Stimulated activated CD8-positive, alpha-beta memory T cell treated with anti-CD3 and anti-CD28 coated beads, Interleukin-7, amount 100 ng/mL, for 24 hours (primary cell): ENCODE results near the gene PBX2.
"Not testable (repeated sequence)": the region's sequence is repeated elsewhere in the genome, so short reads cannot be mapped to it uniquely, and the experiment has no call there.

Experiments
- DNase-seq: peaks from one replicate; pipeline ENCODE4 v3.0.0-alpha.2; 2020; ENCODE audit warnings: low read depth

Gene PBX2

GRCh38 chr6:32187725-32188380 lies 2.1 kb downstream of the PBX2 start:
- DNase-seq: not testable (repeated sequence)

- no peak for DNase-seq
Measured at GRCh38 chr6:32187009-32187709, 2.8 kb downstream of the PBX2 start.

GRCh38 chr6:32186151-32186840 lies 3.7 kb downstream of the PBX2 start:
- DNase-seq: not testable (repeated sequence)

GRCh38 chr6:32185681-32186131 lies 4.3 kb downstream of the PBX2 start:
- DNase-seq: not testable (repeated sequence)

GRCh38 chr6:32184084-32184640 lies 5.8 kb downstream of the PBX2 start, which contains the start of gene AGER:
TSS of gene AGER (minus strand) at chr6:32184253. CDS start at chr6:32184222, 31 bp downstream.
- no peak for DNase-seq

GRCh38 chr6:32183483-32184083 lies 6.4 kb downstream of the PBX2 start:
- no peak for DNase-seq

GRCh38 chr6:32183030-32183429 lies 7.0 kb downstream of the PBX2 start:
- DNase-seq: no peak

- DNase-seq: no peak
Measured at GRCh38 chr6:32182555-32182981, 7.4 kb downstream of the PBX2 start.

GRCh38 chr6:32181915-32182529 lies 8.0 kb downstream of the PBX2 start:
- no peak for DNase-seq

GRCh38 chr6:32181148-32181702 lies 8.8 kb downstream of the PBX2 start:
- DNase-seq: no peak

- no peak for DNase-seq
Measured at GRCh38 chr6:32179766-32180405, 10.1 kb downstream of the PBX2 start.

GRCh38 chr6:32178547-32179440 lies 11.2 kb downstream of the PBX2 start:
- DNase-seq: no peak

- peak; percentile 76 for DNase-seq
Measured at GRCh38 chr6:32177788-32178546, 12.0 kb downstream of the PBX2 start, which contains the start of gene RNF5. TSS of gene RNF5 (plus strand) at chr6:32178405. CDS start at chr6:32178512, 107 bp downstream.

GRCh38 chr6:32177183-32177787 lies 12.7 kb downstream of the PBX2 start:
- no peak for DNase-seq

GRCh38 chr6:32176476-32177182 lies 13.4 kb downstream of the PBX2 start:
- no peak for DNase-seq

GRCh38 chr6:32175711-32176475 lies 14.1 kb downstream of the PBX2 start, which contains the start of gene AGPAT1:
TSS of gene AGPAT1 (minus strand) at chr6:32176084. CDS start at chr6:32171496, 4,588 bp downstream.
- peak; percentile 95 for DNase-seq

GRCh38 chr6:32175322-32175710 lies 14.7 kb downstream of the PBX2 start:
- DNase-seq: no peak
